Testis (tissue), 3 donors: ENCODE results near the gene XYLT1. TPM values are rescaled to one million over a fixed set of nuclear protein-coding genes. Genes with fewer than 3 reads are reported as not detected.
"Not testable (repeated sequence)": the region's sequence is repeated elsewhere in the genome, so short reads cannot be mapped to it uniquely, and the experiment has no call there.

Source experiments
- DNase-seq: peaks from one replicate; pipeline ENCODE4 v3.0.0-alpha.2; 2019
- H3K27ac ChIP-seq, 2 donors: fragments of 200-600 bp; sonication (generic); one replicate each; pipeline ENCODE4 v1.5.1; 2019
- H3K27me3 ChIP-seq: fragments of 200-600 bp; sonication (generic); one replicate; pipeline ENCODE4 v1.5.1; 2019
- H3K36me3 ChIP-seq: fragments of 200-600 bp; sonication (generic); one replicate; pipeline ENCODE4 v1.5.1; 2017; ENCODE audit warnings: low read depth; ENCODE audit errors: missing control alignments
- H3K4me1 ChIP-seq: fragments of 200-600 bp; sonication (generic); one replicate; pipeline ENCODE4 v1.5.1; 2019
- H3K4me3 ChIP-seq, 2 donors: fragments of 200-600 bp; sonication (generic); one replicate each; pipeline ENCODE4 v1.5.1; 2017 to 2019
- H3K9me3 ChIP-seq: fragments of 200-600 bp; sonication (generic); one replicate; pipeline ENCODE4 v1.5.1; 2017
- POLR2A ChIP-seq: fragments of 450-650 bp; IDR thresholded peaks from one replicate; pipeline ENCODE4 v1.6.1; 2017; ENCODE audit warnings: antibody characterized with exemption, mild to moderate bottlenecking, moderate library complexity
- WGBS, 2 donors: methylation state at CpG; one replicate each; pipeline ENCODE4 v1.1.5; 2018; 5-methylcytosine and 5-hydroxymethylcytosine counted together
- intact Hi-C: fragments of 100-400 bp; cut with DNase I; formaldehyde crosslinking; loops from one replicate; pipeline ENCODE4 v1.15.1; 2023; ENCODE audit warnings: low total_unique reads
- polyA plus RNA-seq: library from polyadenylated mRNA; stranded (reverse); fragments of 350-450 nt; fragmentation: Illumina TruSeq; extraction: RNeasy Lipid Tissue Mini Kit (QIAGEN cat#74804); gene quantifications from one replicate; pipeline ENCODE4 v1.2.3, GENCODE V29; 2014; ENCODE audit warnings: low read depth, low replicate concordance; ENCODE audit not compliant: insufficient read depth
- total RNA-seq, 2 donors: library from RNA; depleted of rRNA; stranded (reverse); fragments of >200 nt; gene quantifications; one replicate each; pipeline ENCODE4 v1.2.3, GENCODE V29; 2016
- TF ChIP-seq, protein P1 (sequence below), 3 experiments: fragments of 450-650 bp in 2 of 3; fragments of 200-600 bp in 1 of 3; sonication (generic) in 1 of 3; IDR thresholded peaks; one replicate each; pipeline ENCODE4 v1.5.1; 2016 to 2019; ENCODE audit warnings: antibody characterized with exemption in 3 of 3, mild to moderate bottlenecking in 2 of 3, moderate library complexity in 1 of 3

Gene XYLT1
- total and polyA plus RNA-seq, 3 donors from 2014 or later: 6.5 to 20.7 (median 13.6) TPM

DNA sequence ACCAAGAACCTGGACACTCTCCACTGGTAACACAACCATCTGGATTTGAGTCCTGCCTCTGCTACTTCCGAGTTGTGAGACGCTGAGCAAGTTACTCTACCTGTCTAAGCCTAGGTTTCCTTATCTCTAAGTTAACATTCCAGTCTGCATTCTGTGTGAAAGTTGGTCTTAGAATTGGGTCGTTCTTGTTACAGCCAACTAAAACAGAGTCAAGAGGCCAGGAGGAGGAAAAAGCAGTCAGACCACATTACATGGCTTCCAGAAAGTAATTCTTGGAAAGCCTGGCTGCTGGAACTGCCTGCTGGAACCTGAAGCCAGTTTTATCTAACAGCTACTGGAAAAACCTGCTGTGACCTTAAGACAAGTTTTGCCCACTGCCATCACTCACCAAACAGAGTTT lies 38.4 kb upstream of the XYLT1 start:
- H3K4me3 ChIP-seq: no peak overlapping the region
- H3K36me3 ChIP-seq: no peaks in the 10 kb centered on the region
- H3K4me1 ChIP-seq: no peaks in the 10 kb centered on the region
- DNase-seq: no peak
- H3K27ac ChIP-seq: no peak overlapping the region
- intact Hi-C loops: no loop called here
- WGBS, 2 donors: 81 to 85% methylated on average over 3 of the region's 3 CpGs
- H3K9me3 ChIP-seq: no peaks in the 10 kb centered on the region
- TF ChIP-seq, protein P1, sequence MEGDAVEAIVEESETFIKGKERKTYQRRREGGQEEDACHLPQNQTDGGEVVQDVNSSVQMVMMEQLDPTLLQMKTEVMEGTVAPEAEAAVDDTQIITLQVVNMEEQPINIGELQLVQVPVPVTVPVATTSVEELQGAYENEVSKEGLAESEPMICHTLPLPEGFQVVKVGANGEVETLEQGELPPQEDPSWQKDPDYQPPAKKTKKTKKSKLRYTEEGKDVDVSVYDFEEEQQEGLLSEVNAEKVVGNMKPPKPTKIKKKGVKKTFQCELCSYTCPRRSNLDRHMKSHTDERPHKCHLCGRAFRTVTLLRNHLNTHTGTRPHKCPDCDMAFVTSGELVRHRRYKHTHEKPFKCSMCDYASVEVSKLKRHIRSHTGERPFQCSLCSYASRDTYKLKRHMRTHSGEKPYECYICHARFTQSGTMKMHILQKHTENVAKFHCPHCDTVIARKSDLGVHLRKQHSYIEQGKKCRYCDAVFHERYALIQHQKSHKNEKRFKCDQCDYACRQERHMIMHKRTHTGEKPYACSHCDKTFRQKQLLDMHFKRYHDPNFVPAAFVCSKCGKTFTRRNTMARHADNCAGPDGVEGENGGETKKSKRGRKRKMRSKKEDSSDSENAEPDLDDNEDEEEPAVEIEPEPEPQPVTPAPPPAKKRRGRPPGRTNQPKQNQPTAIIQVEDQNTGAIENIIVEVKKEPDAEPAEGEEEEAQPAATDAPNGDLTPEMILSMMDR (IDR thresholded peaks at IDR 0.05): no peak
- no peak for TF ChIP-seq POLR2A
- H3K27me3 ChIP-seq: no peaks in the 10 kb centered on the region

DNA sequence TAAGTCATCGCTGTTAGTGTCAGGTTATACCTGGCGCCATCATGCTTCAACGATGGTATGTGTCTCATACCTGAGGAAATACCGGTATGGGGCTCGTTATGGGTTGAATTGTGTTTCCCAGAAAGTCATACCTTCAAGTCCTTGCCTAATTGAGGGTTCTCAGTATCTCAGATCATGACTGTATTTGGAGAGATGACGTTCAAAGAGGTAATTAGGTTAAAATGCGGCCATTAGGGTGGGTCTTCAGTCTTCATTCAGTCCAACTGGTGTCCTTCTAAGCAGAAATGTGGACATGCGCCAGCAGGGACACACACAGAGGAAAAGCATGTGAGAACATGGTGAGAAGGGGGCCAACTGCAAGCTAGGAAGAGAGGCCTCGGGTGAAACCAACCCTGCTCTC lies 37.5 kb upstream of the XYLT1 start:
- H3K9me3 ChIP-seq: no peaks in the 10 kb centered on the region
- TF ChIP-seq, protein P1 (IDR thresholded peaks at IDR 0.05): no peak
- TF ChIP-seq POLR2A: no peak
- H3K27ac ChIP-seq: no peak overlapping the region
- intact Hi-C loops: no loop called here
- no peaks in the 10 kb centered on the region for H3K4me1 ChIP-seq
- H3K36me3 ChIP-seq: no peaks in the 10 kb centered on the region
- WGBS, 2 donors: 87 to 90% methylated on average over 9 of the region's 9 CpGs
- no peak overlapping the region for H3K4me3 ChIP-seq
- DNase-seq: no peak
- H3K27me3 ChIP-seq: no peaks in the 10 kb centered on the region

DNA sequence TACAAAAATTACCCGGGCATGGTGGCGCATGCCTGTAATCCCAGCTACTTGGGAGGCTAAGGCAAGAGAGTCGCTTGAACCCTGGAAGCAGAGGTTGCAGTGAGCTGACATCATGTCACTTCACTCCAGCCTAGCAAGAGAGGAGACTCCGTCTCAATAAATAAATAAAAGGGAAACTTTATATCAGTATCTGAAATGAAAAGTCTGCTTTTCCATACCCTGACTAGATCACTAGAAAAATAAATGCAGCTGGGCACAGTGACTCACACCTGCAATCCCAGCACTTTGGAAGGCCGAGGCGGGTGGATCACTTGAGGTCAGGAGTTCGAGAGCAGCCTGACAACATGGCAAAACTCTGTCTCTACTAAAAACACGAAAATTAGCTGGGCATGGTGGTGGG lies 36.8 kb upstream of the XYLT1 start:
- H3K4me1 ChIP-seq, DNase-seq, H3K4me3 ChIP-seq, H3K27me3 ChIP-seq, intact Hi-C loops, H3K36me3 ChIP-seq, H3K9me3 ChIP-seq, H3K27ac ChIP-seq: not testable (repeated sequence)
- 74 to 75% methylated on average over 8 of the region's 8 CpGs for WGBS, 2 donors

DNA sequence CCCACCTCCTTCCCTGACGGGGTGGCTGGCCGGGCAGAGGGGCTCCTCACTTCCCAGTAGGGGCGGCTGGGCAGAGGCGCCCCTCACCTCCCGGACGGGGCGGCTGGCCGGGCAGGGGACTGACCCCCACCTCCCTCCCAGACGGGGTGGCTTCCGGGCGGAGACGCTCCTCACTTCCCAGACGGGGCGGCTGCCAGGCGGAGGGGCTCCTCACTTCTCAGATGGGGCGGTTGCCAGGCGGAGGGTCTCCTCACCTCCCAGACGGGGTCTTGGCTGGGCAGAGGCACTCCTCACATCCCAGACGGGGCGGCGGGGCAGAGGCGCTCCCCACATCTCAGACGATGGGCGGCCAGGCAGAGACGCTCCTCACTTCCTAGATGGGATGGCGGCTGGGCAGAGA lies 35.1 kb upstream of the XYLT1 start:
- H3K36me3 ChIP-seq, H3K4me1 ChIP-seq, H3K27ac ChIP-seq, DNase-seq, H3K4me3 ChIP-seq, H3K27me3 ChIP-seq, H3K9me3 ChIP-seq, intact Hi-C loops: not testable (repeated sequence)
- WGBS, 2 donors: 93% methylated on average over 19 of the region's 26 CpGs; no CpG with 5 or more reads in 1 of the 2 donors

DNA sequence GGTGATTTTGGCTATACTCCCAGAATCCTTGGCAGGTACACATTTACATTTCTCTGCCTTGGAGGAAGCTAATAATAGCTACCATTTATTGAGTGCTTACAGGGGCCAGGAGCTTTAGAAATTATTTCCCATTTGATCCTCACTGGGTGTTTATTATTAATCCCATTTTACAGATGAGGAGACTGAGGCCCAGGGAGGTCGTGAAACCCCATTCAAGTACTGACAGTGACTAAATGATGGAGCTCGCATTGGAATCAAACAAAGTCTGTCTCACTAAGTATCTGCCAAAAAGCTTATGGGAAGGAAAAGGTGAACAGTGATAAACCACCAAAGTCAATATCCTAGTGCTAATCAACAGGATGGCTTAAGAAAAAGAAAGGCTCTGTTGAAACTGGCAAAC lies 33.3 kb upstream of the XYLT1 start:
- Histone ChIP-seq H3K4me3 (no peak overlapping the region), H3K27me3 (no peaks in the 10 kb centered on the region), H3K27ac (no peak overlapping the region), H3K9me3 (no peaks in the 10 kb centered on the region), H3K4me1 (no peaks in the 10 kb centered on the region), H3K36me3 (no peaks in the 10 kb centered on the region)
- intact Hi-C loops: no loop called here
- no peak for TF ChIP-seq POLR2A
- TF ChIP-seq, protein P1 (IDR thresholded peaks at IDR 0.05): no peak
- WGBS, 2 donors: 91 to 95% methylated on average over 2 of the region's 2 CpGs
- no peak for DNase-seq

DNA sequence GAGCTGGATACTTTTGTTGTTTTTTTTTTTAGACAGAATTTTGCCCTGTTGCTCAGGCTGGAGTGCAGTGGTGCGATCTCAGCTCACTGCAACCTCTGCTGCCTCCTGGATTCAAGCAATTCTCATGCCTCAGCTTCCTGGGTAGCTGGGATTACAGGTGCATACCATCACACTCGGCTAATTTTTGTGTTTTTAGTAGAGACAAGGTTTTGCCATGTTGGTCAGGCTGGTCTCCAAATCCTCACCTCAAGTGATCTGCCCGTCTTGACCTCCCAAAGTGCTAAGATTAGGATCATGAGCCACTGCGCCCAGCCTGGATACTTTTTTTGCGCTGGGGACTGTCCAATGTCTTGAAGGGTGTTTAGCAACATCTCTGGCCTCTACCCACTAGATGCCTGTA lies 32.6 kb upstream of the XYLT1 start:
- Histone ChIP-seq H3K36me3 (no peaks in the 10 kb centered on the region), H3K27me3 (no peaks in the 10 kb centered on the region), H3K27ac (no peak overlapping the region), H3K4me3 (no peak overlapping the region), H3K4me1 (no peaks in the 10 kb centered on the region), H3K9me3 (no peaks in the 10 kb centered on the region)
- no peak for TF ChIP-seq POLR2A
- TF ChIP-seq, protein P1 (IDR thresholded peaks at IDR 0.05): no peak
- intact Hi-C loops: no loop called here
- 88 to 91% methylated on average over 5 of the region's 5 CpGs for WGBS, 2 donors
- DNase-seq: no peak
